Measurements from ENCODE around the gene KRTAP20-1.

- TF ChIP-seq CTCF (IDR thresholded peaks at IDR 0.05 in 8 of 11, conservative IDR thresholded peaks at IDR 0.05 in 3 of 11) = no peak
- TF ChIP-seq POLR2AphosphoS5 (IDR thresholded peaks at IDR 0.05) = no peak
- no peak for TF ChIP-seq POLR2A (IDR thresholded peaks at IDR 0.05)
Observed at GRCh38 chr21:30642564-30642963, 26.3 kb downstream of the KRTAP20-1 start, which contains the start of gene KRTAP20-3.

Measured in spleen (tissue), 7 donors.